MM.1S (cell line): ENCODE measurements around the gene SNHG17.

ENCODE experiments used
- EZH2 ChIP-seq: fragments of 300-600 bp; sonication (generic); optimal IDR thresholded peaks from 2 replicates; pipeline ENCODE3; 2017; ENCODE audit warnings: low read depth, mild to moderate bottlenecking, antibody characterized with exemption, low read length, mixed read lengths
- TF ChIP-seq, protein P1 (sequence below): fragments of 300-600 bp; sonication (generic); IDR thresholded peaks from 2 replicates; pipeline ENCODE4 v1.5.1; 2016; ENCODE audit warnings: antibody characterized with exemption, low read length, mixed read lengths

DNA sequence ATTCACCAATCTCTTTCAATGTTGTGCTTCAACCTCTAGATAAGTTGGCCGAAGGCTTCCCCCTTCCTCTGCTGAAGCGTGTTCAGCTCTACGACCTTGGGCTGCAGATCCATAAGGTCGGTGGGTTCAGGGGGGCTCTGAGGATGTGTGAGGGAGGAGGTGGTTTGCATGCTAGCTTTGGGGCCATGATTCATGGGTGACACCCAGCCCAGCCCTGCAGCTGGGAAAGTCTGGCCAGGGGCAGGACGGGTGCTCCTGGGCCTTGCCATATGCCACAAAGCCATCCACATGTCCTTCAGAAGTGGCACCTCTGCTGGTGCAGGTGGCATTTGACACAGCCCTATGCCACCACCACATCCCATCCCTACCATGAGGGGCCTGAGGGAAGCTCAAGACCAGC, 61.2 kb downstream of the SNHG17 start:
- TF ChIP-seq, protein P1, sequence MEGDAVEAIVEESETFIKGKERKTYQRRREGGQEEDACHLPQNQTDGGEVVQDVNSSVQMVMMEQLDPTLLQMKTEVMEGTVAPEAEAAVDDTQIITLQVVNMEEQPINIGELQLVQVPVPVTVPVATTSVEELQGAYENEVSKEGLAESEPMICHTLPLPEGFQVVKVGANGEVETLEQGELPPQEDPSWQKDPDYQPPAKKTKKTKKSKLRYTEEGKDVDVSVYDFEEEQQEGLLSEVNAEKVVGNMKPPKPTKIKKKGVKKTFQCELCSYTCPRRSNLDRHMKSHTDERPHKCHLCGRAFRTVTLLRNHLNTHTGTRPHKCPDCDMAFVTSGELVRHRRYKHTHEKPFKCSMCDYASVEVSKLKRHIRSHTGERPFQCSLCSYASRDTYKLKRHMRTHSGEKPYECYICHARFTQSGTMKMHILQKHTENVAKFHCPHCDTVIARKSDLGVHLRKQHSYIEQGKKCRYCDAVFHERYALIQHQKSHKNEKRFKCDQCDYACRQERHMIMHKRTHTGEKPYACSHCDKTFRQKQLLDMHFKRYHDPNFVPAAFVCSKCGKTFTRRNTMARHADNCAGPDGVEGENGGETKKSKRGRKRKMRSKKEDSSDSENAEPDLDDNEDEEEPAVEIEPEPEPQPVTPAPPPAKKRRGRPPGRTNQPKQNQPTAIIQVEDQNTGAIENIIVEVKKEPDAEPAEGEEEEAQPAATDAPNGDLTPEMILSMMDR, result no peak
- no peak for TF ChIP-seq EZH2
